Keratinocyte (primary cell): Measurements from ENCODE around the gene SSH2. TPM values are rescaled to one million over a fixed set of nuclear protein-coding genes. Genes with fewer than 3 reads are reported as not detected.

Experiments used
- DNase-seq: peaks from one replicate; pipeline ENCODE4 v3.0.0-alpha.2; 2011; ENCODE audit warnings: low read depth, missing footprints, low spot score
- FAIRE-seq: peaks from 2 replicates; lab custom pipeline; 2011; peaks lifted over from hg19 to GRCh38; lab: Jason Lieb, UNC
- H2AFZ ChIP-seq: 2 replicates; pipeline ENCODE4 v1.6.0; 2012; ENCODE audit warnings: low read length, control low read depth, inconsistent platforms; ENCODE audit not compliant: control insufficient read depth
- H3K27ac ChIP-seq: 2 replicates; pipeline ENCODE4 v1.5.1; 2011; ENCODE audit warnings: low read length; ENCODE audit not compliant: control insufficient read depth, insufficient read depth
- H3K27me3 ChIP-seq: 3 replicates; pipeline ENCODE4 v1.6.0; 2011; ENCODE audit warnings: low read length; ENCODE audit not compliant: control insufficient read depth, insufficient read depth; ENCODE audit errors: extremely low read depth
- H3K36me3 ChIP-seq, 2 experiments: 2 replicates in 1 of 2; 3 replicates in 1 of 2; pipeline ENCODE4 v1.5.1; 2011; ENCODE audit warnings: low read length in 2 of 2, mild to moderate bottlenecking in 1 of 2; ENCODE audit not compliant: control insufficient read depth in 2 of 2, insufficient read depth in 2 of 2; ENCODE audit errors: extremely low read depth in 1 of 2
- H3K4me1 ChIP-seq: 3 replicates; pipeline ENCODE4 v1.5.1; 2011; ENCODE audit warnings: low read length; ENCODE audit not compliant: control insufficient read depth, insufficient read depth; ENCODE audit errors: extremely low read depth
- H3K4me2 ChIP-seq: 3 replicates; pipeline ENCODE4 v1.6.0; 2011; ENCODE audit warnings: low read depth, low read length; ENCODE audit not compliant: control insufficient read depth, insufficient read depth; ENCODE audit errors: extremely low read depth
- H3K4me3 ChIP-seq, 3 experiments: fragments of 200-600 bp in 1 of 3; sonication (generic) in 1 of 3; 2 replicates in 2 of 3; 3 replicates in 1 of 3; pipeline ENCODE4 v1.5.1; 2011 to 2016; ENCODE audit warnings: low read length in 3 of 3, mild to moderate bottlenecking in 3 of 3, control low read depth in 2 of 3, inconsistent platforms in 1 of 3, low read depth in 1 of 3, mixed read lengths in 1 of 3, mixed run types in 1 of 3, moderate library complexity in 1 of 3; ENCODE audit not compliant: control insufficient read depth in 2 of 3, insufficient read depth in 2 of 3; ENCODE audit errors: extremely low read depth in 1 of 3
- H3K79me2 ChIP-seq: 2 replicates; pipeline ENCODE4 v1.6.0; 2012; ENCODE audit warnings: low read length; ENCODE audit not compliant: control insufficient read depth, insufficient read depth
- H3K9ac ChIP-seq: 3 replicates; pipeline ENCODE4 v1.6.0; 2011; ENCODE audit warnings: low read length; ENCODE audit not compliant: control insufficient read depth, insufficient read depth; ENCODE audit errors: extremely low read depth
- H3K9me1 ChIP-seq: 3 replicates; pipeline ENCODE4 v1.6.0; 2011; ENCODE audit warnings: low read length; ENCODE audit not compliant: control insufficient read depth, insufficient read depth; ENCODE audit errors: extremely low read depth
- H3K9me3 ChIP-seq: 2 replicates; pipeline ENCODE4 v1.5.1; 2012; ENCODE audit warnings: low read depth, low read length; ENCODE audit not compliant: control insufficient read depth
- H4K20me1 ChIP-seq: 3 replicates; pipeline ENCODE4 v1.6.0; 2011; ENCODE audit warnings: low read length; ENCODE audit not compliant: control insufficient read depth, insufficient read depth; ENCODE audit errors: extremely low read depth
- CTCF ChIP-seq, 3 experiments: IDR thresholded peaks in 1 of 3; conservative IDR thresholded peaks in 1 of 3; optimal IDR thresholded peaks in 1 of 3; 2 replicates in 2 of 3; 3 replicates in 1 of 3; pipeline versions ENCODE3 to v1.5.1; 2011; ENCODE audit warnings: low read length in 3 of 3, mild to moderate bottlenecking in 3 of 3, moderate library complexity in 2 of 3, control low read depth in 1 of 3, inconsistent platforms in 1 of 3; ENCODE audit not compliant: insufficient read depth in 2 of 3; ENCODE audit errors: extremely low read depth in 1 of 3
- EZH2 ChIP-seq: IDR thresholded peaks from one replicate; pipeline ENCODE4 v1.6.1; 2012; ENCODE audit warnings: inconsistent platforms, mild to moderate bottlenecking, low read length, moderate library complexity
- dilution Hi-C: fragments of 300-500 bp; cut with MboI; formaldehyde crosslinking; loops from one replicate; pipeline ENCODE4 v1.7.0; 2020; ENCODE audit warnings: low sequenced_read_pairs; ENCODE audit not compliant: extremely low pct_ligation_motif_present
- polyA plus RNA-seq, 5 experiments: library from polyadenylated mRNA; depleted of rRNA in 3 of 5; stranded (reverse) in 3 of 5; stranded (forward) in 1 of 5; unstranded in 1 of 5; fragments of >200 nt; gene quantifications; 1 replicate in 1 of 5; 2 replicates in 3 of 5; 3 replicates in 1 of 5; pipeline versions ENCODE4 v1.2.1 to v1.2.3, GENCODE V29; 2011 to 2012; ENCODE audit warnings: missing spikeins in 2 of 5, low read depth in 1 of 5, low replicate concordance in 1 of 5

The SSH2 gene
- polyA plus RNA-seq, 1 donor (not counting 4 experiments of a cell fraction or from before 2014, with no cell fraction given): 13.9 TPM

GRCh38 chr17:29608986-29609385 lies 321.0 kb downstream of the SSH2 start:
- dilution Hi-C loops: no loop called here
- no peaks in the 10 kb centered on the region for H4K20me1 ChIP-seq

DNA sequence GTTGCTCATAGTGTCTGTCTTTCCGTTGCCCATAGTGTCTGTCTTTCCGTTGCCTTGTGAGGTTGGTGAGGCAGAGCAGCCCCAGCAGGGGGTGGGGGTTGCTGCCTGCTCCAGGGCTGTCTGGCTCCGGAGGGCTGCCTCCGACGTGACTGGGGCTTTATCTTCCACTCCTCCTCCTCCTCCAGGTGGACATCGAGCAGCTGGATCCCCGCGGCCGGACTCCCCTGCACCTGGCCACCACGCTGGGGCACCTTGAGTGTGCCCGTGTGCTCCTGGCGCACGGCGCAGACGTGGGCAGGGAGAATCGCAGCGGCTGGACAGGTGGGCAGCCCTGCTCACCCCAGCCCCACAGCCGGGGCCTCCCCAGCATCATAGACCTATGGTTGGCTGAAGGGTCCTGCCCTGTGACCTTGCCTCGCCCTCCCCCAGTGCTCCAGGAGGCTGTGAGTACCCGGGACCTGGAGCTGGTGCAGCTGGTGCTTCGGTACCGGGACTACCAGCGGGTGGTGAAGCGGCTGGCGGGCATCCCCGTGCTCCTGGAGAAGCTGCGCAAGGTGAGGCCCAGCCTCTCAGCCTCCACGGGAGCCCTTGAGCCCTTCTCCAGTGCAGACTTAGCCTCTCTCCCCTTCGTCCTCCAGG lies 322.4 kb downstream of the SSH2 start:
- Histone ChIP-seq H3K9ac (no peak overlapping the region), H4K20me1 (no peaks in the 10 kb centered on the region), H3K27ac (no peak overlapping the region), H2AFZ (no peak overlapping the region), H3K4me3 (no peak overlapping the region), H3K9me1 (no peaks in the 10 kb centered on the region), H3K27me3 (no peaks in the 10 kb centered on the region), H3K36me3 (no peaks in the 10 kb centered on the region), H3K9me3 (no peaks in the 10 kb centered on the region), H3K4me2 (no peak overlapping the region), H3K4me1 (no peaks in the 10 kb centered on the region), H3K79me2 (no peaks in the 10 kb centered on the region)
- no peak for DNase-seq
- no peak for TF ChIP-seq CTCF (optimal IDR thresholded peaks at IDR 0.05 in 1 of 3, IDR thresholded peaks at IDR 0.05 in 1 of 3, conservative IDR thresholded peaks at IDR 0.05 in 1 of 3; ENCODE audit: extremely low read depth in 1 of 3, insufficient read depth in 2 of 3, low read length in 3 of 3)
- no peak for TF ChIP-seq EZH2
- dilution Hi-C loops: no loop called here
- FAIRE-seq: no peak

More at GRCh38 chr17:29608986-29609385, 321.0 kb downstream of the SSH2 start:
- no peak for DNase-seq
- no peaks in the 10 kb centered on the region for H3K36me3 ChIP-seq
- H2AFZ ChIP-seq: no peak overlapping the region
- no peaks in the 10 kb centered on the region for H3K9me1 ChIP-seq
- no peak overlapping the region for H3K4me2 ChIP-seq
- H3K27ac ChIP-seq: no peak overlapping the region
- H3K4me3 ChIP-seq: no peak overlapping the region
- H3K79me2 ChIP-seq: no peaks in the 10 kb centered on the region
- H3K9me3 ChIP-seq: no peaks in the 10 kb centered on the region
- FAIRE-seq: no peak
- H3K4me1 ChIP-seq: peaks cover 5% of the 10 kb centered on the region
- no peak overlapping the region for H3K9ac ChIP-seq
- no peaks in the 10 kb centered on the region for H3K27me3 ChIP-seq
- no peak for TF ChIP-seq EZH2
- no peak for TF ChIP-seq CTCF (optimal IDR thresholded peaks at IDR 0.05 in 1 of 3, IDR thresholded peaks at IDR 0.05 in 1 of 3, conservative IDR thresholded peaks at IDR 0.05 in 1 of 3; ENCODE audit: extremely low read depth in 1 of 3, insufficient read depth in 2 of 3, low read length in 3 of 3)
